ENCODE data around the gene QRFP.

- TF ChIP-seq CTCF (IDR thresholded peaks at IDR 0.05) (no peak), EP300 (IDR thresholded peaks at IDR 0.05) (no peak), POLR2A (IDR thresholded peaks at IDR 0.05) (no peak), POLR2AphosphoS5 (IDR thresholded peaks at IDR 0.05) (no peak)
Observed at GRCh38 chr9:130891688-130892476, 4.7 kb downstream of the QRFP start.

Measured in suprapubic skin (tissue), 4 donors.